T-helper 1 cell treated with Interleukin-12 subunit alpha and Interleukin-12 subunit beta and Interleukin-4 antibody, amounts not matched to agents 30 μg/mL and 1 μg/mL, for 36 hours (primary cell): ENCODE results near the gene PHPT1.
"Not testable (repeated sequence)": the region's sequence is repeated elsewhere in the genome, so short reads cannot be mapped to it uniquely, and the experiment has no call there.

Experiments
- H3K27ac Mint-ChIP-seq: one replicate; pipeline ENCODE4 v1.8.0; 2021; ENCODE audit warnings: mild to moderate bottlenecking, mixed read lengths
- H3K27me3 Mint-ChIP-seq: one replicate; pipeline ENCODE4 v1.8.0; 2021; ENCODE audit warnings: low read depth, mixed read lengths
- H3K36me3 Mint-ChIP-seq: one replicate; pipeline ENCODE4 v1.8.0; 2021; ENCODE audit warnings: low read depth, mixed read lengths
- H3K4me1 Mint-ChIP-seq: one replicate; pipeline ENCODE4 v1.8.0; 2021; ENCODE audit warnings: low read depth, mixed read lengths
- H3K4me3 Mint-ChIP-seq: one replicate; pipeline ENCODE4 v1.8.0; 2021; ENCODE audit warnings: mild to moderate bottlenecking, moderate library complexity, mixed read lengths
- H3K9me3 Mint-ChIP-seq: one replicate; pipeline ENCODE4 v1.8.0; 2021; ENCODE audit warnings: mixed read lengths

Gene PHPT1

GRCh38 chr9:136865768-136866103 is 16.5 kb downstream of the PHPT1 start:
- Mint-ChIP-seq H3K4me1 (peaks cover 20% of the 10 kb centered on the region), H3K27me3 (no peaks in the 10 kb centered on the region), H3K9me3 (no peaks in the 10 kb centered on the region), H3K27ac (peak overlapping the region; percentile 74), H3K36me3 (peaks cover 20% of the 10 kb centered on the region), H3K4me3 (peak overlapping the region; percentile 84)

GRCh38 chr9:136866898-136867421 is 17.8 kb downstream of the PHPT1 start:
- Mint-ChIP-seq H3K4me1 (peaks cover 20% of the 10 kb centered on the region), H3K36me3 (peaks cover 17% of the 10 kb centered on the region), H3K27ac (peak overlapping the region; percentile 70), H3K4me3 (peak overlapping the region; percentile 73)
- H3K27me3 Mint-ChIP-seq, H3K9me3 Mint-ChIP-seq: not testable (repeated sequence)

GRCh38 chr9:136867480-136867879 is 18.3 kb downstream of the PHPT1 start:
- Mint-ChIP-seq H3K4me3 (peak overlapping the region; percentile 46), H3K9me3 (peaks cover 7% of the 10 kb centered on the region), H3K27ac (peak overlapping the region; percentile 67), H3K36me3 (peaks cover 16% of the 10 kb centered on the region), H3K27me3 (no peaks in the 10 kb centered on the region), H3K4me1 (peaks cover 19% of the 10 kb centered on the region)

GRCh38 chr9:136867917-136868316 is 18.7 kb downstream of the PHPT1 start:
- Mint-ChIP-seq H3K27me3 (no peaks in the 10 kb centered on the region), H3K36me3 (peaks cover 16% of the 10 kb centered on the region), H3K4me3 (peak overlapping the region; percentile 46), H3K27ac (no peak overlapping the region), H3K9me3 (peaks cover 12% of the 10 kb centered on the region), H3K4me1 (peaks cover 19% of the 10 kb centered on the region)

- H3K4me1 Mint-ChIP-seq, result peaks cover 18% of the 10 kb centered on the region
- peak overlapping the region; percentile 57 for H3K4me3 Mint-ChIP-seq
- H3K27me3 Mint-ChIP-seq, result no peaks in the 10 kb centered on the region
- H3K36me3 Mint-ChIP-seq, result peaks cover 12% of the 10 kb centered on the region
- H3K27ac Mint-ChIP-seq, result peak overlapping the region; percentile 27
- peaks cover 12% of the 10 kb centered on the region for H3K9me3 Mint-ChIP-seq
These were observed 19.4 kb downstream of the PHPT1 start for GRCh38 chr9:136868644-136869043.

GRCh38 chr9:136869611-136870010 is 20.4 kb downstream of the PHPT1 start:
- not testable (repeated sequence) for H3K36me3 Mint-ChIP-seq, H3K27me3 Mint-ChIP-seq, H3K4me3 Mint-ChIP-seq, H3K27ac Mint-ChIP-seq
- H3K4me1 Mint-ChIP-seq, result peaks cover 11% of the 10 kb centered on the region
- peaks cover 12% of the 10 kb centered on the region for H3K9me3 Mint-ChIP-seq

GRCh38 chr9:136875155-136875554 is 25.9 kb downstream of the PHPT1 start:
- Mint-ChIP-seq H3K4me1 (peaks cover 4% of the 10 kb centered on the region), H3K4me3 (no peak overlapping the region), H3K27me3 (no peaks in the 10 kb centered on the region), H3K27ac (no peak overlapping the region), H3K36me3 (no peaks in the 10 kb centered on the region), H3K9me3 (peaks cover 12% of the 10 kb centered on the region)

- no peaks in the 10 kb centered on the region for H3K27me3 Mint-ChIP-seq
- H3K27ac Mint-ChIP-seq, result no peak overlapping the region
- peaks cover 11% of the 10 kb centered on the region for H3K9me3 Mint-ChIP-seq
- H3K36me3 Mint-ChIP-seq, result no peaks in the 10 kb centered on the region
- no peak overlapping the region for H3K4me3 Mint-ChIP-seq
- H3K4me1 Mint-ChIP-seq, result peaks cover 9% of the 10 kb centered on the region
These were observed 27.3 kb downstream of the PHPT1 start for GRCh38 chr9:136876476-136876875.

GRCh38 chr9:136880651-136881050 is 31.4 kb downstream of the PHPT1 start:
- H3K27ac Mint-ChIP-seq, result peak overlapping the region; percentile 96
- no peaks in the 10 kb centered on the region for H3K27me3 Mint-ChIP-seq
- H3K4me1 Mint-ChIP-seq, result peaks cover 33% of the 10 kb centered on the region
- peaks cover 9% of the 10 kb centered on the region for H3K36me3 Mint-ChIP-seq
- H3K9me3 Mint-ChIP-seq, result no peaks in the 10 kb centered on the region
- H3K4me3 Mint-ChIP-seq, result no peak overlapping the region

GRCh38 chr9:136881691-136882108 is 32.5 kb downstream of the PHPT1 start:
- Mint-ChIP-seq H3K27me3 (no peaks in the 10 kb centered on the region), H3K27ac (peak overlapping the region; percentile 96), H3K36me3 (peaks cover 9% of the 10 kb centered on the region), H3K4me1 (peaks cover 33% of the 10 kb centered on the region), H3K4me3 (peak overlapping the region; percentile 80), H3K9me3 (no peaks in the 10 kb centered on the region)

- H3K4me1 Mint-ChIP-seq, result peaks cover 36% of the 10 kb centered on the region
- no peaks in the 10 kb centered on the region for H3K27me3 Mint-ChIP-seq
- peak overlapping the region; percentile 82 for H3K4me3 Mint-ChIP-seq
- peak overlapping the region; percentile 96 for H3K27ac Mint-ChIP-seq
- H3K36me3 Mint-ChIP-seq, result peaks cover 13% of the 10 kb centered on the region
- no peaks in the 10 kb centered on the region for H3K9me3 Mint-ChIP-seq
These were observed 33.1 kb downstream of the PHPT1 start for GRCh38 chr9:136882109-136882946.

- Mint-ChIP-seq H3K4me1 (peaks cover 36% of the 10 kb centered on the region), H3K27ac (peak overlapping the region; percentile 93)
These were observed 33.7 kb downstream of the PHPT1 start for GRCh38 chr9:136882947-136883283.

GRCh38 chr9:136883670-136884069 is 34.5 kb downstream of the PHPT1 start:
- Mint-ChIP-seq H3K36me3 (peaks cover 13% of the 10 kb centered on the region), H3K4me1 (peaks cover 42% of the 10 kb centered on the region), H3K4me3 (peak overlapping the region; percentile 82), H3K27ac (peak overlapping the region; percentile 93)
- H3K9me3 Mint-ChIP-seq, H3K27me3 Mint-ChIP-seq: not testable (repeated sequence)

More at GRCh38 chr9:136882947-136883283, 33.7 kb downstream of the PHPT1 start:
- H3K9me3 Mint-ChIP-seq, H3K27me3 Mint-ChIP-seq: not testable (repeated sequence)
- Mint-ChIP-seq H3K36me3 (peaks cover 13% of the 10 kb centered on the region), H3K4me3 (peak overlapping the region; percentile 82)

- peaks cover 37% of the 10 kb centered on the region for H3K4me1 Mint-ChIP-seq
- H3K9me3 Mint-ChIP-seq, result no peaks in the 10 kb centered on the region
- H3K27ac Mint-ChIP-seq, result peak within 1 kb of the TSS; percentile 91
- no peaks in the 10 kb centered on the region for H3K27me3 Mint-ChIP-seq
- peak within 1 kb of the TSS; percentile 98 for H3K4me3 Mint-ChIP-seq
- peaks cover 13% of the 10 kb centered on the region for H3K36me3 Mint-ChIP-seq
These were observed 36.9 kb downstream of the PHPT1 start, which contains the start of gene TRAF2 for GRCh38 chr9:136885950-136886578. Gene TRAF2, plus strand, starts transcription at chr9:136886516. Its CDS starts 12,225 bp downstream, at chr9:136898741.
